Cardiac fibroblast (primary cell): ENCODE results near the gene FXYD6.

ENCODE experiments used
- DNase-seq, 2 donors: peaks; one replicate each; pipeline versions ENCODE4 v3.0.0 to v3.0.0-alpha.2; 2010; ENCODE audit warnings: low read depth in 2 of 2
- H3K4me3 ChIP-seq, 2 donors: replicated peaks in 1 of 2; 1 replicate in 1 of 2; 2 replicates in 1 of 2; pipeline ENCODE4 v1.5.1; 2011; ENCODE audit warnings: low read depth in 2 of 2, low read length in 2 of 2, mild to moderate bottlenecking in 2 of 2, moderate library complexity in 1 of 2
- CTCF ChIP-seq: IDR thresholded peaks from one replicate; pipeline ENCODE4 v1.5.1; 2011; ENCODE audit warnings: low read depth, mild to moderate bottlenecking, low read length, inconsistent platforms

FXYD6 gene

GRCh38 chr11:117921456-117921855, 45.0 kb upstream of the FXYD6 start:
- no peak for TF ChIP-seq CTCF
- no peak overlapping the region for H3K4me3 ChIP-seq
- DNase-seq, result no peak

- no peak for DNase-seq
- H3K4me3 ChIP-seq, result no peak overlapping the region
- TF ChIP-seq CTCF, result no peak
Observed at GRCh38 chr11:117919781-117920221, 43.3 kb upstream of the FXYD6 start.

- TF ChIP-seq CTCF, result no peak
- no peak for DNase-seq
- no peak overlapping the region for H3K4me3 ChIP-seq
Observed at GRCh38 chr11:117919341-117919740, 42.9 kb upstream of the FXYD6 start.

GRCh38 chr11:117918366-117919255, 42.2 kb upstream of the FXYD6 start:
- no peak for DNase-seq
- TF ChIP-seq CTCF, result no peak
- no peak overlapping the region for H3K4me3 ChIP-seq

GRCh38 chr11:117917591-117918151, 41.2 kb upstream of the FXYD6 start:
- no peak for TF ChIP-seq CTCF
- no peak for DNase-seq
- no peak overlapping the region for H3K4me3 ChIP-seq

- DNase-seq, result no peak
- no peak overlapping the region for H3K4me3 ChIP-seq
- TF ChIP-seq CTCF, result no peak
Observed at GRCh38 chr11:117916956-117917355, 40.5 kb upstream of the FXYD6 start.
